Fibroblast of skin of back (primary cell): ENCODE data around the gene PBX1. TPM values are rescaled to one million over a fixed set of nuclear protein-coding genes. Genes with fewer than 3 reads are reported as not detected.
"Not testable (repeated sequence)": the region's sequence is repeated elsewhere in the genome, so short reads cannot be mapped to it uniquely, and the experiment has no call there.

Source experiments
- DNase-seq: peaks from one replicate; pipeline ENCODE4 v3.0.0-alpha.2; 2013
- polyA plus RNA-seq, 2 experiments: library from polyadenylated mRNA; unstranded; fragments of 120-200 nt; gene quantifications; one replicate each; pipeline ENCODE4 v1.2.1, GENCODE V29; 2013; ENCODE audit not compliant: insufficient read length in 2 of 2

PBX1 gene
- polyA plus RNA-seq (2013, experiment 1 of 2; ENCODE audit: insufficient read length) = 9.3 TPM
- polyA plus RNA-seq (2013, experiment 2 of 2; ENCODE audit: insufficient read length) = 12.5 TPM

DNA sequence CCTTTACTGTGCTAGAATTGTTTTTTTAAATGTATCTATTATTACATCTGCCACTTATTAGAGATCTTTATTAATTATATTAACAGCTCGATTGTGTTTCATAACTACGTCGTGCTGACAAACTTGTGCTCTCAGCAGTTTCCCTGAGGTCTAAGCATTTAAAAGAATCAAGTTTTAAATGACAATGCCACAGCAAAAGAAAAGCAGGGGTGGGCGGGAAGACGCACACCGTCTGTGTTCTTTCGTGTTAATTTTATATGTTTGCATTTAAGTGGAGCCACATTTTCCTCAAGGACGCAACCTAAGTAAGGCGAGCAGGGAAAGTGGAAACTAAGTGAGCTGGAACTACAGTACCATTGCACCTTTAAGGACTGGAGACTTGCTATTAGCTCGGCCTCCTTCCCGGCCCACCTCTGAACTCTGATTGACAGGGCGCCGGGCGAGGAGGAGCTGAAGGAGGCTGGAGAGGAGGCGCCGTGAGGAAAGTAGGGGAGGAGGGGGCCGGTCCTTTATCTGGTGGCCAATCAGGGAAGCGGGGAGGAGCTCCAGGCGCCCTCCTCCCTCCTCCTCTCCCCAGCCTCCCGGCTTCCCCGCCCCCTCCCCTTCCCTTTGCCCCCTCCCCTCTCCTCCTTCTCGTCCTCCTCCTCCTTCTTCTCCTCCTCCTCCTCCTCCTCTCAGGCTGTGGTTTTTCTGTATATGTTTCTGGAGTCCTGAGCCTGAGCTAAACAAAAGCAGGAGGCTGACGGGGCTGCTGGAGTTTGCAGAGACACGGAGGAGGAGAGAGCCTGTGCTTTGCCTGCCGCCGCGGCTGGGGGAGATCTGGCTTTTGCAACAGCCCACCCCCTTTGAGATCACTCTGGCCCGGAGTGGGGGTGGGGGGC is at the start of gene PBX1:
Gene PBX1, plus strand, starts transcription at position 724 of the 881 bp plus-strand sequence.
- peak; percentile 98 for DNase-seq

DNA sequence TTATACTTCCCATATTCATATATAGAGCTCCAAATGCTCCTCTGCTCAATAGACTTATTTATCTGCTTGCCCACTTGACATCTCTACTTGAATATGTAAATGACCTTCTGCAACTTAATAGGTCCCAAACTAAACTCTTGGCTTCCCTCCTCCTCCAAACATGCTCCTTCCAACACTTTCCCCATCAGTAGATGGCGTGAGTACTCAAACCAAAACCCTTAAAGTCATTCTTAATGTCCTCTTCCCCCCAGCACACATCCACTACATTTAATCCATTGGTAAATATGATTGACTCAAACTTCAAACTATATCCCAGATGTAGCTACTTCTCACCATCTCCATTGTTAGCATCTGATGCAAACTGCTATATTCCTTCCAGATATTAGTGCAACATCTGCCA is 48.5 kb upstream of the PBX1 start:
- no peak for DNase-seq

GRCh38 chr1:164511001-164511705 is 47.8 kb upstream of the PBX1 start:
- no peak for DNase-seq

DNA sequence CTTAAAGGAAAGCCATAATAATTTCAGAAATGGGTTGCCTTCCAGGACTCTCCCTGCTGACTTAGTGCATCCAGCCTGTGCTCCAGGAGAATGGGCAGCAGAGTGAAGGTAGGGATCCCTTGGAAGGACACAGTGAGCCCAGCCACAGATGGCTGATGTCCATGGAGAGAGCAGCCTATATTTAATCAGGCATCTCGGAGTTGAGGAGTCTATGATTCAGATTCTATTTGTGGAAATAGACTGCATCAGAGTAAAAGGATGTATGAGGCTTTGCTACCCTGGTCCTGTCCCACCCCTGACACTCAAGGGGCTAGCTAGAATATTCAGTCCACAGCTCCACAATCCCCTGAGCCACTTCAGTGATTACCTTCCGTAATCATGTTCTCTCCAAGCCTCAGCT is 43.8 kb upstream of the PBX1 start:
- no peak for DNase-seq

DNA sequence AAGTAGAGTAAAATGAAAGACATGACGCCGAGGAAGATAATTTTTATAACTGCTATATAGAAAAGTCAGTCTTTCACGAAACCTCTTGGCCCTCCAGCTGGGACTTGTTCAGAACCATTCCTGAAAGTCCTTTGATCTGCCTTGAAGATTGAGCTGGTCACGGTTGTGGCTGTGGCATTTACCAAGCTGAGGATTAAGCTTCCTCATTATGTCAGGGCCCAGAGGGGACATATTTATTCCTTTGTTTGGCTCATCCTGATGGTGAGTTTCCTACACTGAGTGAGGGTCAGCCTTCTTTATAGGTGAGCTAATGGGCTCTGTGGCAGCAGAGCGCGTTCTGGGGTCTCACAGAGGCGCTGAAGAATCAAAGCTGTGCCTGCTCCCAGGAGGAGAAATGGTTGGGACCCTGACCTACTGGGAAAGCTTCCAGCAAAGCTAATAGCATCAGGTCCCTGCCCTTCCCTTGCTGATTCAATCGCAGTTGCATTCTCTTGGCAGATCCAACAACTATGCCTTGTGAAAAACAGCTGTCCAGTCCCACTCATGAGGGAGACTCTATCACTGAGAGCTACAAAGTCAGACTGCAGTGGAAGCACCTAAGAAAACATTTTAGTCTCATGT is 43.2 kb upstream of the PBX1 start:
- no peak for DNase-seq

GRCh38 chr1:164516591-164516990 is 42.4 kb upstream of the PBX1 start:
- DNase-seq = no peak

DNA sequence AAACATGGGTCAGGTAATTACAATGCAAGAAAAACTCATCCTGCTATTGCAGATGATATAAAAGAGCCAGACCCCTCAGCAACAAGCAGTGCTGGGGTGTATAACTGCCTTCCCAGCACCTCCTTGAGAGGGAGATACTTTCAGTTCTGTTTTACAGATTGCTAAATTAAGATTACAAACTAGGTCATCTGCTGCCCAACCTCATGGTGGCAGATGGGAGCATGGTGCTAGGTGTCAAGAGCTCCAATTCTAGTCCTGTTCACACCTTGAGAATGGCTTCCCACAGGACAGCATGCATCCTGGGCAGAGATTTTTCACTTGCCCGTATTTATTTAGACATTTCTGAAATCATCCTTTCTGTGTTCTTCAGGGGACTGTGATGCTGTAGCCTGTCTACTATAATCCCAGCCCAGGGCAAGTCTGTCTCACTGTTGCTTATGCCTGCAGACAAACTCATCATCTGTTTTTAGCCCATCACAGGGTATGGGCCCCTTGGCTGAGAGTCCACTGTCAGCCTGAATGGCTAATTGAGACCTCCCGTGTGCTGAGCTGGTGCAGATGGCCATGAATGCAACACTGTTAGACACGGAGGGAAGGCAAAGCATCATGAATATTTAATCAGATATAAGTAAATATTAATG is 40.2 kb upstream of the PBX1 start:
- DNase-seq = no peak

GRCh38 chr1:164519426-164519825 is 39.6 kb upstream of the PBX1 start:
- peak; percentile 6 for DNase-seq

GRCh38 chr1:164524810-164525209 is 34.2 kb upstream of the PBX1 start:
- peak; percentile 62 for DNase-seq

GRCh38 chr1:164534863-164535610 is 23.9 kb upstream of the PBX1 start:
- DNase-seq = no peak

- DNase-seq = not testable (repeated sequence)
Measured at GRCh38 chr1:164552463-164552988, 6.5 kb upstream of the PBX1 start.

GRCh38 chr1:164557270-164557669 is 1.7 kb upstream of the PBX1 start:
- DNase-seq = no peak

DNA sequence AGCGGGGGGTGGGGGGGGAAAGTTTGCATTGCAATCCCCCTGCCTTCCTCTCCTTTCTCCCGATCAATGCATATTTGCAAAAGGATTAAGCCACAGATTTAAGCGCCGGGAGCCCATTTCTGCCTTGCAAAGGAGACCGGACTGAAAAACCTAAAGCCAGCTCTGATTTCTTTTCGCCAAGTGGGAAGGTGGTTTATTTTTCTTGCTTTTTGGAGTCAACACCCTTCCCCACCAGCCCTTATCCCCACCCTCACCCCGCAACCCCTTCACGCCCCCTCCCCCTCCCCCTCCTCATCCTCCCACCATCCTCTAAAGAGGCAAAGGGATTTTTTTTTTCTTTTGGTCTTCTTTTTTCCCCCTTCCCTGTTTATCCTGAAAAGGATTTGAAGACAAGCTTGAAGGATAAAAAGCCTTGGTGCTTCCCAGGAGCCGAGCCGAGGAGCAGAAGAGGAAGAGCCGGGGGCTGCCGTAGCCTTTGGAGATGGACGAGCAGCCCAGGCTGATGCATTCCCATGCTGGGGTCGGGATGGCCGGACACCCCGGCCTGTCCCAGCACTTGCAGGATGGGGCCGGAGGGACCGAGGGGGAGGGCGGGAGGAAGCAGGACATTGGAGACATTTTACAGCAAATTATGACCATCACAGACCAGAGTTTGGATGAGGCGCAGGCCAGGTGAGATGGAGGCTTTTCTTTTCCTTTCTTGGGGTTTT is 513 bp downstream of the PBX1 start:
- peak; percentile 34 for DNase-seq

GRCh38 chr1:164560121-164560541 is 1.1 kb downstream of the PBX1 start:
- no peak for DNase-seq

DNA sequence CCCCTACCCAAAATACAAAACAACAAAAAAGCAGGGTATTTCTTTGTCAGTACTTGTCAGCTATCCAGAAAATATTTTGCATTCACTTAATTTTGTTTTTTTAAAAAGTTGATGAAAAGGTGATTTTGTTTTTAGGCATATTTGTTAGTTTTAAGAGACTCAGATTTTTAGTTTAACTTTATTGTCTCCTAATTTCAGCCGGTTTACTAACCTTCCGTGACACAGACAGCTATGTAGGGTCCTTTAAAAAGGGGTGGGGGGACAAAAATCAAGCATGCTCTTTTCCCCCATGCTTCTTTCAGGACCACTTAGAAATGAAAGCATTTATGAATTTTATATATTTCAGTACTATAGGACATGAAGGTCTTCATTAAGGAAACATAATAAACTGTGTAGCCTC is 1.6 kb downstream of the PBX1 start:
- DNase-seq = no peak

GRCh38 chr1:164561007-164561406 is 2.0 kb downstream of the PBX1 start:
- no peak for DNase-seq

- no peak for DNase-seq
Measured at GRCh38 chr1:164561472-164561871, 2.5 kb downstream of the PBX1 start.

DNA sequence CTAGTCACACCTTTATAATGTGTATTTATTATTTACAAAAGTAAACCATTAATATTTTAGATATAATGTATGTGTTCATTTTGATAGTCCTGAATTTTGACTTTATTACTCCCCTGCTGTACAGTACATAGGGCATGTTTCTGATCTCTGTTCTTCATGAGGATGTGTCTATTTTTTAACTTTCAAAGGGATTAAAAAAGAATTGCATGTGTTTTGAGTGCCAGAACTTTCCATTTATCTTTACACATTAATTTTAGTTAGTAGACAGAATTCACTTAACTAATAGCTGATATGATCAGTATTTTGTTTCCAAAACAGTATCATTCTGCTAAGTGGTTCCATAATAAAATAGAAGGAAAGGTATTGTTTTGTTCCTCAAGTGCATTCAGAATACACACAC is 3.1 kb downstream of the PBX1 start:
- DNase-seq = no peak

DNA sequence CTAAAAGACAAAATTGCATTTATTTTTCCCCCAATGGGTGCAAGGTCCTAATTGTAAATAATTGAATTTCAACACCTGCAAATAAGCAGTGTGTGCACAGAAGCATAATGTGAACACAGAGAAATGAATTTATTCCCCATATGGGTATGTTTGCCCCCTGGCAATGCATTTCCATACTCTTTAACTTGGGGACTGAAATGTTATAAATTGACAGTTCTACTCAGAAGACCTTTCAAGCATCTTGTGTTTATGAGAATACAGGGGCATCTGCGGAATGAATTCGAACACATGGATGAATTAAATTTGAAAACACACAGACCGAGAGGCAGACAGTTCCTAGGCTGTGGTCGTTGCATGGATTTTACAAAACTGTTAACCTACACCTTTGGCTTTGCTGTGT is 3.5 kb downstream of the PBX1 start:
- DNase-seq = no peak

DNA sequence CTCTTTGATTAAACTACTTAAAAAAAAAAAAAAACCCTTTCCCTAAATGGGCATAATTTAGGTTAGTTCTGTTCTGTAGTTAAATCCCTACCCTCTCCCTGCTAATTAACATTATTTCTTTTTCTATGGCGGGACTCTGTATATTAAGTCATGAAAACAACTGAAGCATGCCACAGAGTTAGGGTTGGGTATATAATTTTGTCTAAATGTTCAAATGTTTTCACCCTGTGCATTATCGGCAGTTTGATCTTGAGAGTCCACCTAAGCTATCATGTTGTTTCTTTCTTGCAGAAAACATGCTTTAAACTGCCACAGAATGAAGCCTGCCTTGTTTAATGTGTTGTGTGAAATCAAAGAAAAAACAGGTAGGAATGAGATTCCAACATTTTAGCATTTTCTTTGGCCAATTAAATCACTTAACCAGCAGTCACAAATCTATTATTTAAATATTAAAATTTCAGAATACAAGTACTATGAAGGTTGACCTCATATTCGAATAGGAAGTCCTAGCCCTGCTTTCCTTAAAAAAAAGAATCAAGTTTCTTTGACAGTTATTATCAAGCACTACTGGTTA is 4.0 kb downstream of the PBX1 start:
- no peak for DNase-seq
